Liver (tissue), 3 donors: Measurements from ENCODE around the gene RAB14.

Experiments
- CTCF ChIP-seq: fragments of 150-350 bp; IDR thresholded peaks from 2 replicates; pipeline ENCODE4 v1.5.1; 2017; ENCODE audit warnings: improper control_type of control experiment, low read depth, low read length; ENCODE audit not compliant: missing input control
- EGR1 ChIP-seq, 2 donors: IDR thresholded peaks; 2 replicates each; pipeline ENCODE4 v1.6.1; 2016 to 2018; ENCODE audit warnings: antibody characterized with exemption in 2 of 2, low read depth in 2 of 2
- FOXA1 ChIP-seq: IDR thresholded peaks from 2 replicates; pipeline ENCODE4 v1.6.1; 2016; ENCODE audit warnings: antibody characterized with exemption
- GABPA ChIP-seq, 2 donors: IDR thresholded peaks in 1 of 2; conservative IDR thresholded peaks in 1 of 2; 2 replicates each; pipeline ENCODE4 v1.6.1; 2016; ENCODE audit warnings: antibody characterized with exemption in 2 of 2, mild to moderate bottlenecking in 1 of 2, moderate library complexity in 1 of 2
- JUND ChIP-seq, 2 donors: IDR thresholded peaks; 2 replicates each; pipeline ENCODE4 v1.6.1; 2016; ENCODE audit warnings: antibody characterized with exemption in 2 of 2
- RAD21 ChIP-seq, 2 donors: IDR thresholded peaks; 2 replicates each; pipeline ENCODE4 v1.6.1; 2016; ENCODE audit warnings: antibody characterized with exemption in 2 of 2, mild to moderate bottlenecking in 2 of 2
- REST ChIP-seq: IDR thresholded peaks from 2 replicates; pipeline ENCODE4 v1.6.1; 2016; ENCODE audit warnings: antibody characterized with exemption, mild to moderate bottlenecking
- YY1 ChIP-seq: IDR thresholded peaks from 2 replicates; pipeline ENCODE4 v1.6.1; 2016; ENCODE audit warnings: antibody characterized with exemption, mild to moderate bottlenecking
- TF ChIP-seq, protein P1 (sequence below): IDR thresholded peaks from 2 replicates; pipeline ENCODE4 v1.6.1; 2016; ENCODE audit warnings: antibody characterized with exemption
- TF ChIP-seq, protein P2 (sequence below): IDR thresholded peaks from 2 replicates; pipeline ENCODE4 v1.6.1; 2016; ENCODE audit warnings: antibody characterized with exemption
- donor health status: healthy.
- donor health status: healthy.

GRCh38 chr9:121138973-121139372, 62.7 kb downstream of the RAB14 start:
- no peak for TF ChIP-seq CTCF
- no peak for TF ChIP-seq FOXA1
- TF ChIP-seq, protein P1, sequence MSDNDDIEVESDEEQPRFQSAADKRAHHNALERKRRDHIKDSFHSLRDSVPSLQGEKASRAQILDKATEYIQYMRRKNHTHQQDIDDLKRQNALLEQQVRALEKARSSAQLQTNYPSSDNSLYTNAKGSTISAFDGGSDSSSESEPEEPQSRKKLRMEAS, result no peak
- no peak for TF ChIP-seq JUND (IDR thresholded peaks at IDR 0.05)
- TF ChIP-seq, protein P2, sequence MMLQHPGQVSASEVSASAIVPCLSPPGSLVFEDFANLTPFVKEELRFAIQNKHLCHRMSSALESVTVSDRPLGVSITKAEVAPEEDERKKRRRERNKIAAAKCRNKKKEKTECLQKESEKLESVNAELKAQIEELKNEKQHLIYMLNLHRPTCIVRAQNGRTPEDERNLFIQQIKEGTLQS, result no peak
- no peak for TF ChIP-seq YY1
- no peak for TF ChIP-seq RAD21 (IDR thresholded peaks at IDR 0.05)
- TF ChIP-seq GABPA (IDR thresholded peaks at IDR 0.05 in 1 of 2, conservative IDR thresholded peaks at IDR 0.05 in 1 of 2), result no peak
- no peak for TF ChIP-seq REST
- no peak for TF ChIP-seq EGR1 (IDR thresholded peaks at IDR 0.05; ENCODE audit: low read depth in 2 of 2)
